Stomach (tissue), 9 donors: ENCODE measurements around the gene ARSI. TPM values are rescaled to one million over a fixed set of nuclear protein-coding genes. Genes with fewer than 3 reads are reported as not detected.
A peak's percentile ranks its signal among the peaks of the same experiment; 100 is the strongest.

Experiments used
- DNase-seq, 2 donors: peaks; one replicate each; pipeline versions ENCODE4 v3.0.0 to v3.0.0-alpha.2; 2013 to 2019
- H3K27ac ChIP-seq, 5 donors: fragments of 200-600 bp in 4 of 5; sonication (generic) in 4 of 5; one replicate each; pipeline ENCODE4 v1.5.1; 2013 to 2019; ENCODE audit warnings: mild to moderate bottlenecking in 1 of 5, moderate library complexity in 1 of 5
- H3K27me3 ChIP-seq, 3 donors: fragments of 200-600 bp; sonication (generic); one replicate each; pipeline ENCODE4 v1.5.1; 2017 to 2019; ENCODE audit warnings: mixed run types in 1 of 3
- H3K36me3 ChIP-seq, 4 donors: fragments of 200-600 bp; sonication (generic); 1 replicate in 3 of 4; 2 replicates in 1 of 4; pipeline ENCODE4 v1.5.1; 2016 to 2019
- H3K4me1 ChIP-seq, 4 donors: fragments of 200-600 bp; sonication (generic); one replicate each; pipeline ENCODE4 v1.5.1; 2016 to 2019
- H3K4me3 ChIP-seq, 4 donors: fragments of 200-600 bp; sonication (generic) in 3 of 4; one replicate each; pipeline ENCODE4 v1.5.1; 2016 to 2019; ENCODE audit warnings: mild to moderate bottlenecking in 1 of 4
- H3K9me3 ChIP-seq, 4 donors: fragments of 200-600 bp; sonication (generic); one replicate each; pipeline ENCODE4 v1.5.1; 2016 to 2019
- EP300 ChIP-seq: sonication (generic); formaldehyde crosslinking; IDR thresholded peaks from one replicate; pipeline ENCODE4 v1.6.1; 2017; ENCODE audit warnings: antibody characterized with exemption
- POLR2A ChIP-seq, 4 donors: fragments of 450-650 bp; IDR thresholded peaks; one replicate each; pipeline ENCODE4 v1.6.1; 2016; ENCODE audit warnings: antibody characterized with exemption in 4 of 4, control low read depth in 2 of 4, mild to moderate bottlenecking in 1 of 4, moderate library complexity in 1 of 4
- POLR2AphosphoS5 ChIP-seq, 3 donors: sonication (generic); formaldehyde crosslinking; IDR thresholded peaks; one replicate each; pipeline ENCODE4 v1.6.1; 2016; ENCODE audit warnings: antibody characterized with exemption in 3 of 3
- WGBS, 5 donors: extraction: QIAGEN DNeasy Blood & Tissue Kit in 3 of 5; methylation state at CpG; one replicate each; pipeline versions ENCODE4 v1.1.5 to v1.1.7; 2013 to 2018; 5-methylcytosine and 5-hydroxymethylcytosine counted together
- intact Hi-C: fragments of 100-400 bp; cut with DNase I; formaldehyde crosslinking; loops from one replicate; pipeline ENCODE4 v1.15.1; 2023; ENCODE audit warnings: low total_unique reads
- polyA plus RNA-seq, 3 donors: library from polyadenylated mRNA; stranded (reverse); fragments of 200-250 nt; gene quantifications; one replicate each; pipeline ENCODE4 v1.2.3, GENCODE V29; 2013
- total RNA-seq, 5 donors: library from RNA; depleted of rRNA; stranded (reverse); fragments of >200 nt; gene quantifications; one replicate each; pipeline versions ENCODE4 v1.1.0 to v1.2.3, GENCODE V29; 2014 to 2016
- TF ChIP-seq, protein P1 (sequence below), 7 experiments: fragments of 450-650 bp in 4 of 7; fragments of 200-600 bp in 3 of 7; sonication (generic) in 3 of 7; IDR thresholded peaks; one replicate each; pipeline ENCODE4 v1.5.1; 2016 to 2019; ENCODE audit warnings: antibody characterized with exemption in 7 of 7, control low read depth in 2 of 7, mild to moderate bottlenecking in 1 of 7
- donor health status: healthy with polysubstance abuse.
- donor health status: Bipolar disorder and iron deficiency.
- donor health status: healthy.

ARSI gene
- total and polyA plus RNA-seq, 8 donors = 0.35 to 7.0 (median 1.7) TPM; not detected in 3

GRCh38 chr5:150305095-150305494 lies 2.4 kb upstream of the ARSI start:
- intact Hi-C loops = no loop called here
- DNase-seq = no peak
- 45 to 64% (median 56%) methylated on average over 2 of the region's 2 CpGs for WGBS, 5 donors
- Histone ChIP-seq H3K4me3 (no peak overlapping the region), H3K27ac (peak overlapping the region in 3 of 5 donors; percentile 3 to 80 (median 7)), H3K9me3 (no peaks in the 10 kb centered on the region), H3K4me1 (peaks cover 14 to 55% (median 24%) of the 10 kb centered on the region in 4 donors), H3K27me3 (peaks cover 0 to 40% (median 17%) of the 10 kb centered on the region in 3 donors), H3K36me3 (no peaks in the 10 kb centered on the region)
- TF ChIP-seq, protein P1, sequence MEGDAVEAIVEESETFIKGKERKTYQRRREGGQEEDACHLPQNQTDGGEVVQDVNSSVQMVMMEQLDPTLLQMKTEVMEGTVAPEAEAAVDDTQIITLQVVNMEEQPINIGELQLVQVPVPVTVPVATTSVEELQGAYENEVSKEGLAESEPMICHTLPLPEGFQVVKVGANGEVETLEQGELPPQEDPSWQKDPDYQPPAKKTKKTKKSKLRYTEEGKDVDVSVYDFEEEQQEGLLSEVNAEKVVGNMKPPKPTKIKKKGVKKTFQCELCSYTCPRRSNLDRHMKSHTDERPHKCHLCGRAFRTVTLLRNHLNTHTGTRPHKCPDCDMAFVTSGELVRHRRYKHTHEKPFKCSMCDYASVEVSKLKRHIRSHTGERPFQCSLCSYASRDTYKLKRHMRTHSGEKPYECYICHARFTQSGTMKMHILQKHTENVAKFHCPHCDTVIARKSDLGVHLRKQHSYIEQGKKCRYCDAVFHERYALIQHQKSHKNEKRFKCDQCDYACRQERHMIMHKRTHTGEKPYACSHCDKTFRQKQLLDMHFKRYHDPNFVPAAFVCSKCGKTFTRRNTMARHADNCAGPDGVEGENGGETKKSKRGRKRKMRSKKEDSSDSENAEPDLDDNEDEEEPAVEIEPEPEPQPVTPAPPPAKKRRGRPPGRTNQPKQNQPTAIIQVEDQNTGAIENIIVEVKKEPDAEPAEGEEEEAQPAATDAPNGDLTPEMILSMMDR (IDR thresholded peaks at IDR 0.05) = no peak
- TF ChIP-seq EP300 (no peak), POLR2A (IDR thresholded peaks at IDR 0.05) (no peak), POLR2AphosphoS5 (IDR thresholded peaks at IDR 0.05) (no peak)

GRCh38 chr5:150304481-150305081 lies 1.9 kb upstream of the ARSI start:
- peak overlapping the region in 3 of 5 donors; percentile 3 to 80 (median 67) for H3K27ac ChIP-seq
- peaks cover 14 to 58% (median 26%) of the 10 kb centered on the region in 4 donors for H3K4me1 ChIP-seq
- intact Hi-C loops = no loop called here
- TF ChIP-seq, protein P1 (IDR thresholded peaks at IDR 0.05) = no peak
- no peak for TF ChIP-seq POLR2A (IDR thresholded peaks at IDR 0.05)
- TF ChIP-seq POLR2AphosphoS5 (IDR thresholded peaks at IDR 0.05) = no peak
- no peak for TF ChIP-seq EP300
- H3K4me3 ChIP-seq = no peak overlapping the region
- H3K27me3 ChIP-seq = peaks cover 0 to 40% (median 17%) of the 10 kb centered on the region in 3 donors
- WGBS, 5 donors = 74 to 79% (median 77%) methylated on average over 4 of the region's 4 CpGs
- no peak for DNase-seq
- no peaks in the 10 kb centered on the region for H3K9me3 ChIP-seq
- no peaks in the 10 kb centered on the region for H3K36me3 ChIP-seq

DNA sequence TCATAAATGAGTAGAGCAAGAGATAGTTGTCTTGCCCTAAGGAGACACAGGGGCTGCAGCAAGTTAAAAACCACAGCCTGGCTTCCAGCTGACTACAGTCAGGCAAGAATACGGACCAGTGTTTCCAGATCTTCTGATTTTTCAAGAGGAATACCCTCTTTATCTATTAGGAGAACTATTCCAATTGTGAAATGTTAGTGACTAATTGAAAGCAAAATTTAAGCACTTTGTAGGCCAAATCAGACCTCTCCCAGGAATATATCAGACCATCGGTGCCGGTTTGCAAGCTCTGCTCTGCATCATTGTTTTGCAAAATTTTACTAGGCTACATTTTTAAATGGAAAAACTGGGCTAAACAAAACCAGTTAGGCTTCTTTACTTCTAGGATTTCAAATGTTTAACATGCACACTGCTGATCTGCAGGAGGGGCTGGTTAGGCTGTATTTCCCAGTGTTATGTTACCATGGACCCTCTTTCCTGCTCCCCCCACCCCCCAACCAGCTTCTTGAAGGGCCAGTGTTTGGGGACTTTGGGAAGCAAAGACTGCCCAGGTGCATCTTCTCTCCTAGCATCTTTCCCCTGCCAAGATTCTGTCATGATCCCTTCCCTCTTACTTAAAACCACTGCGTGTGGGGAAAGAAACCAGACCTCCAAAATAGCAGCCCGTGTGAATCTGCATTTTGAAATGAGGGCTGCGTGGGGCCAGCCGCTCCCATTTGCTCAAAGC lies 1.1 kb upstream of the ARSI start:
- H3K36me3 ChIP-seq = no peaks in the 10 kb centered on the region
- H3K4me3 ChIP-seq = no peak overlapping the region
- peak overlapping the region in 4 of 5 donors; percentile 57 to 80 (median 64) for H3K27ac ChIP-seq
- DNase-seq = peak in 1 of 2 donors; percentile 87
- intact Hi-C loops = no loop called here
- 58 to 73% (median 64%) methylated on average over 7 of the region's 7 CpGs for WGBS, 5 donors
- TF ChIP-seq, protein P1 (IDR thresholded peaks at IDR 0.05) = no peak
- TF ChIP-seq POLR2AphosphoS5 (IDR thresholded peaks at IDR 0.05) (no peak), EP300 (no peak), POLR2A (IDR thresholded peaks at IDR 0.05) (no peak)
- H3K27me3 ChIP-seq = peaks cover 0 to 40% (median 17%) of the 10 kb centered on the region in 3 donors
- H3K4me1 ChIP-seq = peaks cover 14 to 66% (median 28%) of the 10 kb centered on the region in 4 donors
- H3K9me3 ChIP-seq = no peaks in the 10 kb centered on the region

- 13 to 34% (median 23%) methylated on average over 16 of the region's 16 CpGs for WGBS, 5 donors
- Histone ChIP-seq H3K36me3 (no peaks in the 10 kb centered on the region), H3K9me3 (no peaks in the 10 kb centered on the region), H3K27ac (peak overlapping the region in 4 of 5 donors; percentile 57 to 80 (median 64)), H3K4me3 (peak overlapping the region; percentile 39 to 40 (median 40)), H3K4me1 (peaks cover 14 to 72% (median 28%) of the 10 kb centered on the region in 4 donors), H3K27me3 (peaks cover 0 to 40% (median 17%) of the 10 kb centered on the region in 3 donors)
- no peak for TF ChIP-seq POLR2A (IDR thresholded peaks at IDR 0.05)
- no peak for TF ChIP-seq EP300
- TF ChIP-seq POLR2AphosphoS5 (IDR thresholded peaks at IDR 0.05) = no peak
- TF ChIP-seq, protein P1 (IDR thresholded peaks at IDR 0.05) = no peak
- DNase-seq = peak in 1 of 2 donors; percentile 70
- intact Hi-C loops = no loop called here
Observed at GRCh38 chr5:150303070-150303615, 438 bp upstream of the ARSI start.
